HepG2 (cell line): ENCODE results near the gene PXK. TPM values are rescaled to one million over a fixed set of nuclear protein-coding genes. Genes with fewer than 3 reads are reported as not detected.
A peak's percentile ranks its signal among the peaks of the same experiment; 100 is the strongest.

Experiments
- ATAC-seq: fragments of 200-7000 bp; cut with Tn5 transposase; 3 replicates; pipeline ENCODE4 v1.9.1; 2020; ENCODE audit warnings: mild to moderate bottlenecking, moderate library complexity
- BruUV-seq: library from RNA; stranded (reverse); fragments of 400-500 nt; replicated peaks from 2 replicates; lab custom pipeline; 2021; lab: Mats Ljungman, UMichigan
- CTCF ChIA-PET: fragments of 300-600 bp; formaldehyde crosslinking; extraction: SDS; loops from one replicate; lab custom pipeline; 2021; ENCODE audit warnings: low total read pairs, inconsistent platforms, low intra/inter-chr PET ratio; lab: Yijun Ruan, JAX
- POLR2A ChIA-PET: fragments of 350-600 bp; sonication (Branson Sonifier 250); formaldehyde crosslinking; loops from one replicate; lab custom pipeline; 2020; ENCODE audit warnings: antibody characterized with exemption, inconsistent platforms; lab: Yijun Ruan, JAX
- DNase-seq: peaks from one replicate; pipeline ENCODE4 v3.0.0-alpha.2; 2015; ENCODE audit warnings: low spot score
- FAIRE-seq: peaks from 3 replicates; lab custom pipeline; 2011; peaks lifted over from hg19 to GRCh38; lab: Jason Lieb, UNC
- H2AFZ ChIP-seq: one replicate; pipeline ENCODE4 v1.6.1; 2011; ENCODE audit warnings: low read length, inconsistent platforms
- H3K27ac ChIP-seq: fragments of 300-600 bp; 3 replicates; pipeline ENCODE4 v1.8.0; 2011; ENCODE audit warnings: mixed run types, mild to moderate bottlenecking, mixed read lengths, low read length, inconsistent platforms; ENCODE audit not compliant: insufficient read depth; ENCODE audit errors: extremely low read length
- H3K27me3 ChIP-seq, 2 experiments: fragments of 200-600 bp in 1 of 2; 2 replicates in 1 of 2; 3 replicates in 1 of 2; pipeline versions ENCODE4 v1.6.0 to v1.8.0; 2011; ENCODE audit warnings: low read length in 2 of 2, mild to moderate bottlenecking in 2 of 2, moderate library complexity in 2 of 2, inconsistent platforms in 1 of 2; ENCODE audit not compliant: insufficient read depth in 2 of 2, control insufficient read depth in 1 of 2
- H3K36me3 ChIP-seq, 2 experiments: fragments of 200-600 bp in 1 of 2; replicated peaks in 1 of 2; 2 replicates in 1 of 2; 3 replicates in 1 of 2; pipeline versions ENCODE4 v1.5.1 to v1.8.0; 2011; ENCODE audit warnings: low read length in 2 of 2, inconsistent platforms in 1 of 2; ENCODE audit not compliant: insufficient read depth in 2 of 2, control insufficient read depth in 1 of 2
- H3K4me1 ChIP-seq: 2 replicates; pipeline ENCODE4 v1.5.1; 2012; ENCODE audit warnings: low read length, inconsistent platforms; ENCODE audit not compliant: insufficient read depth
- H3K4me2 ChIP-seq: 2 replicates; pipeline ENCODE4 v1.6.0; 2011; ENCODE audit warnings: low read depth, low read length, inconsistent platforms
- H3K4me3 ChIP-seq, 3 experiments: fragments of 200-600 bp in 1 of 3; sonication (generic), shearing (Covaris generic) in 1 of 3; replicated peaks in 1 of 3; 2 replicates each; pipeline ENCODE4 v1.5.1; 2011 to 2016; ENCODE audit warnings: low read length in 3 of 3, inconsistent platforms in 2 of 3, low read depth in 2 of 3, mild to moderate bottlenecking in 2 of 3, control low read depth in 1 of 3, mixed read lengths in 1 of 3; ENCODE audit not compliant: insufficient read depth in 1 of 3
- H3K79me2 ChIP-seq: one replicate; pipeline ENCODE4 v1.6.1; 2011; ENCODE audit warnings: low read length, inconsistent platforms; ENCODE audit not compliant: insufficient read depth
- H3K9ac ChIP-seq: 2 replicates; pipeline ENCODE4 v1.6.0; 2011; ENCODE audit warnings: mild to moderate bottlenecking, low read depth, low read length, inconsistent platforms; ENCODE audit not compliant: insufficient read depth
- H3K9me3 ChIP-seq: 2 replicates; pipeline ENCODE4 v1.5.1; 2012; ENCODE audit warnings: mild to moderate bottlenecking, low read length
- H4K20me1 ChIP-seq: 2 replicates; pipeline ENCODE4 v1.6.0; 2011; ENCODE audit warnings: inconsistent platforms, mild to moderate bottlenecking, low read length, moderate library complexity; ENCODE audit not compliant: insufficient read depth
- CERS6 ChIP-seq: sonication (generic); formaldehyde crosslinking; IDR thresholded peaks from 2 replicates; pipeline ENCODE4 v1.5.0; 2020; ENCODE audit warnings: missing genetic modification reagents
- ZNF556 ChIP-seq: sonication (generic); formaldehyde crosslinking; IDR thresholded peaks from 2 replicates; pipeline ENCODE4 v1.4.0; 2020; ENCODE audit warnings: mild to moderate bottlenecking, missing genetic modification reagents, borderline replicate concordance
- ZNF7 ChIP-seq: IDR thresholded peaks from 2 replicates; pipeline ENCODE4 v1.6.1; 2016; ENCODE audit warnings: missing biosample characterization, missing genetic modification reagents
- WGBS: methylation state at CpG from one replicate; pipeline ENCODE4 v1.1.6; 2017; ENCODE audit warnings: low lambda C conversion rate; 5-methylcytosine and 5-hydroxymethylcytosine counted together
- in situ Hi-C: cut with HindIII; loops from 2 replicates; pipeline ENCODE4 v1.10.0; 2017; ENCODE audit warnings: low pct_unique_long_range_greater_than_20kb; ENCODE audit not compliant: extremely low pct_ligation_motif_present
- intact Hi-C: fragments of 100-400 bp; cut with micrococcal nuclease; formaldehyde crosslinking; loops from one replicate; pipeline ENCODE4 v1.10.0; 2022; ENCODE audit not compliant: unreplicated experiment
- polyA plus RNA-seq, 8 experiments: library from polyadenylated mRNA; depleted of rRNA in 3 of 8; stranded (reverse) in 7 of 8; unstranded in 1 of 8; fragments of >200 nt; fragmentation: Illumina TruSeq in 4 of 8; extraction: Trizol in 4 of 8; gene quantifications; 2 replicates each; pipeline versions ENCODE4 v1.2.1 to v1.2.3, GENCODE V29; 2011 to 2016; ENCODE audit warnings: low read depth in 4 of 8, missing spikeins in 1 of 8, mixed read lengths in 1 of 8; ENCODE audit not compliant: insufficient read depth in 1 of 8
- total RNA-seq, 5 experiments: library from RNA; depleted of rRNA; stranded (reverse); fragments of >200 nt; fragmentation: Illumina TruSeq; extraction: Trizol; gene quantifications; 2 replicates each; pipeline ENCODE4 v1.2.3, GENCODE V29; 2016; ENCODE audit warnings: low read depth in 1 of 5

PXK gene
- total and polyA plus RNA-seq, 2 of the 13 experiments (the other 11 are each of a cell fraction or from before 2014, with no cell fraction given) = 6.4 to 18.6 TPM

- Histone ChIP-seq H3K36me3 (peaks cover 1 to 3% of the 10 kb centered on the region in 2 experiments; a peak in 1 of 5 replicates), H3K9ac (no peak overlapping the region), H3K27ac (no peak overlapping the region), H3K79me2 (no peaks in the 10 kb centered on the region), H3K27me3 (no peaks in the 10 kb centered on the region), H3K4me1 (peaks cover 20% of the 10 kb centered on the region), H3K4me3 (no peak overlapping the region), H3K9me3 (no peaks in the 10 kb centered on the region), H4K20me1 (no peaks in the 10 kb centered on the region), H3K4me2 (no peak overlapping the region; the same call in 1 of the 2 replicates), H2AFZ (no peak overlapping the region)
- 30% methylated on average over 5 of the region's 5 CpGs for WGBS
- ATAC-seq (peak; percentile 73), DNase-seq (no peak), FAIRE-seq (no peak)
- BruUV-seq = no TSS peak
- in situ Hi-C loops = no loop called here
- ChIA-PET POLR2A (no interaction called here), CTCF (no interaction called here)
- intact Hi-C loops = no loop called here
- TF ChIP-seq ZNF7 (CRISPR knock-in tag) (peak; percentile 90), ZNF556 (CRISPR knock-in tag) (no peak)
These were observed 10.0 kb downstream of the PXK start for GRCh38 chr3:58342676-58343075.

GRCh38 chr3:58345457-58345856, 12.8 kb downstream of the PXK start:
- ChIA-PET CTCF (no interaction called here), POLR2A (no interaction called here)
- Histone ChIP-seq H3K27ac (no peak overlapping the region), H3K4me3 (no peak overlapping the region), H3K4me1 (peaks cover 26% of the 10 kb centered on the region), H3K36me3 (peaks cover 1 to 3% of the 10 kb centered on the region in 2 experiments; a peak in 1 of 5 replicates), H3K27me3 (no peaks in the 10 kb centered on the region), H2AFZ (no peak overlapping the region), H3K79me2 (peaks cover 4% of the 10 kb centered on the region), H3K9me3 (no peaks in the 10 kb centered on the region), H4K20me1 (no peaks in the 10 kb centered on the region; the same call in 1 of the 2 replicates), H3K9ac (no peak overlapping the region), H3K4me2 (no peak overlapping the region)
- intact Hi-C loops (no loop called here), in situ Hi-C loops (no loop called here)
- ATAC-seq (no peak), FAIRE-seq (no peak), DNase-seq (no peak)
- WGBS = 93% methylated on average over 4 of the region's 4 CpGs
- TF ChIP-seq CERS6 = no peak
- no TSS peak for BruUV-seq
